Caco-2 (cell line): ENCODE data around the gene PRRG4. TPM values are rescaled to one million over a fixed set of nuclear protein-coding genes. Genes with fewer than 3 reads are reported as not detected.

Source experiments
- BruUV-seq: library from RNA; stranded (reverse); fragments of 400-500 nt; replicated peaks from 2 replicates; lab custom pipeline; 2021; lab: Mats Ljungman, UMichigan
- CTCF ChIA-PET: fragments of 300-600 bp; sonication (Branson Sonifier 250); formaldehyde crosslinking; loops from one replicate; lab custom pipeline; 2022; ENCODE audit warnings: antibody characterized with exemption; lab: Charles Lee
- POLR2A ChIA-PET: fragments of 300-600 bp; sonication (Branson Sonifier 250); formaldehyde crosslinking; loops from one replicate; lab custom pipeline; 2022; ENCODE audit warnings: antibody characterized with exemption; lab: Charles Lee
- DNase-seq, 2 experiments: peaks; one replicate each; pipeline versions ENCODE4 v3.0.0 to v3.0.0-alpha.2; 2020 to 2022
- H3K27me3 ChIP-seq: replicated peaks from 2 replicates; pipeline ENCODE4 v1.6.0; 2011; ENCODE audit warnings: low read length; ENCODE audit not compliant: control insufficient read depth, insufficient read depth
- H3K36me3 ChIP-seq: 2 replicates; pipeline ENCODE4 v1.5.1; 2011; ENCODE audit warnings: low read length; ENCODE audit not compliant: control insufficient read depth, insufficient read depth
- H3K4me1 ChIP-seq: fragments of 250-450 bp; sonication (Bioruptor Pico); 2 replicates; pipeline ENCODE4 v1.5.1; 2020; ENCODE audit warnings: mild to moderate bottlenecking
- H3K4me3 ChIP-seq: 2 replicates; pipeline ENCODE4 v1.5.1; 2011; ENCODE audit warnings: low read depth, mild to moderate bottlenecking, control low read depth, low read length
- H3K9me3 ChIP-seq: fragments of 250-450 bp; sonication (Bioruptor Pico); 2 replicates; pipeline ENCODE4 v1.5.1; 2020; ENCODE audit warnings: mild to moderate bottlenecking, moderate library complexity
- H3K27ac Mint-ChIP-seq: one replicate; pipeline ENCODE4 v1.8.0; 2022; ENCODE audit warnings: mixed read lengths; ENCODE audit not compliant: unreplicated experiment
- H3K27me3 Mint-ChIP-seq: one replicate; pipeline ENCODE4 v1.8.0; 2022; ENCODE audit warnings: mixed read lengths; ENCODE audit not compliant: insufficient read depth, unreplicated experiment
- H3K36me3 Mint-ChIP-seq: one replicate; pipeline ENCODE4 v1.8.0; 2022; ENCODE audit warnings: mild to moderate bottlenecking, mixed read lengths; ENCODE audit not compliant: insufficient read depth, unreplicated experiment
- H3K4me1 Mint-ChIP-seq: one replicate; pipeline ENCODE4 v1.8.0; 2022; ENCODE audit warnings: low read depth, mixed read lengths; ENCODE audit not compliant: unreplicated experiment
- H3K4me3 Mint-ChIP-seq: one replicate; pipeline ENCODE4 v1.8.0; 2022; ENCODE audit warnings: mild to moderate bottlenecking, moderate library complexity, mixed read lengths; ENCODE audit not compliant: unreplicated experiment
- H3K9me3 Mint-ChIP-seq: one replicate; pipeline ENCODE4 v1.8.0; 2022; ENCODE audit warnings: mixed read lengths; ENCODE audit not compliant: unreplicated experiment
- intact Hi-C: fragments of 100-400 bp; cut with micrococcal nuclease; formaldehyde crosslinking; loops from one replicate; pipeline ENCODE4 v1.10.0; 2022; ENCODE audit not compliant: unreplicated experiment
- total RNA-seq: library from RNA; stranded (reverse); gene quantifications from 2 replicates; pipeline ENCODE4 v1.2.3, GENCODE V29; 2022
- TF ChIP-seq, protein P1 (sequence below), 2 experiments: fragments of 200-600 bp in 1 of 2; IDR thresholded peaks; 1 replicate in 1 of 2; 2 replicates in 1 of 2; pipeline versions ENCODE4 v1.5.1 to v1.8.0; 2011 to 2022; ENCODE audit warnings: antibody characterized with exemption in 1 of 2, control low read depth in 1 of 2, inconsistent platforms in 1 of 2, low read depth in 1 of 2, low read length in 1 of 2, mild to moderate bottlenecking in 1 of 2, moderate library complexity in 1 of 2; ENCODE audit not compliant: insufficient read depth in 1 of 2, severe bottlenecking in 1 of 2, unreplicated experiment in 1 of 2

PRRG4 gene
- total RNA-seq, 1 experiment from 2014 or later: 6.9 TPM

GRCh38 chr11:32847511-32847910 lies 17.8 kb downstream of the PRRG4 start:
- CTCF ChIA-PET: no interaction called here
- no peak overlapping the region for H3K4me3 Mint-ChIP-seq
- no peaks in the 10 kb centered on the region for H3K4me1 ChIP-seq
- no TSS peak for BruUV-seq
- no peak overlapping the region for H3K4me3 ChIP-seq
- TF ChIP-seq, protein P1, sequence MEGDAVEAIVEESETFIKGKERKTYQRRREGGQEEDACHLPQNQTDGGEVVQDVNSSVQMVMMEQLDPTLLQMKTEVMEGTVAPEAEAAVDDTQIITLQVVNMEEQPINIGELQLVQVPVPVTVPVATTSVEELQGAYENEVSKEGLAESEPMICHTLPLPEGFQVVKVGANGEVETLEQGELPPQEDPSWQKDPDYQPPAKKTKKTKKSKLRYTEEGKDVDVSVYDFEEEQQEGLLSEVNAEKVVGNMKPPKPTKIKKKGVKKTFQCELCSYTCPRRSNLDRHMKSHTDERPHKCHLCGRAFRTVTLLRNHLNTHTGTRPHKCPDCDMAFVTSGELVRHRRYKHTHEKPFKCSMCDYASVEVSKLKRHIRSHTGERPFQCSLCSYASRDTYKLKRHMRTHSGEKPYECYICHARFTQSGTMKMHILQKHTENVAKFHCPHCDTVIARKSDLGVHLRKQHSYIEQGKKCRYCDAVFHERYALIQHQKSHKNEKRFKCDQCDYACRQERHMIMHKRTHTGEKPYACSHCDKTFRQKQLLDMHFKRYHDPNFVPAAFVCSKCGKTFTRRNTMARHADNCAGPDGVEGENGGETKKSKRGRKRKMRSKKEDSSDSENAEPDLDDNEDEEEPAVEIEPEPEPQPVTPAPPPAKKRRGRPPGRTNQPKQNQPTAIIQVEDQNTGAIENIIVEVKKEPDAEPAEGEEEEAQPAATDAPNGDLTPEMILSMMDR (IDR thresholded peaks at IDR 0.05; ENCODE audit: insufficient read depth in 1 of 2, low read depth in 1 of 2, low read length in 1 of 2, severe bottlenecking in 1 of 2, unreplicated experiment in 1 of 2): no peak
- no peaks in the 10 kb centered on the region for H3K9me3 Mint-ChIP-seq
- no peaks in the 10 kb centered on the region for H3K9me3 ChIP-seq
- no peak for DNase-seq
- no peaks in the 10 kb centered on the region for H3K36me3 ChIP-seq
- no peak overlapping the region for H3K27ac Mint-ChIP-seq
- no peaks in the 10 kb centered on the region for H3K4me1 Mint-ChIP-seq
- H3K27me3 ChIP-seq: no peaks in the 10 kb centered on the region
- peaks cover 16% of the 10 kb centered on the region for H3K36me3 Mint-ChIP-seq
- H3K27me3 Mint-ChIP-seq: no peaks in the 10 kb centered on the region
- intact Hi-C loops: no loop called here
- POLR2A ChIA-PET: no interaction called here

- no peaks in the 10 kb centered on the region for H3K9me3 Mint-ChIP-seq
- no peaks in the 10 kb centered on the region for H3K27me3 Mint-ChIP-seq
- H3K27me3 ChIP-seq: no peaks in the 10 kb centered on the region
- no peaks in the 10 kb centered on the region for H3K36me3 ChIP-seq
- no TSS peak for BruUV-seq
- H3K9me3 ChIP-seq: no peaks in the 10 kb centered on the region
- no peak overlapping the region for H3K27ac Mint-ChIP-seq
- H3K36me3 Mint-ChIP-seq: peaks cover 16% of the 10 kb centered on the region
- TF ChIP-seq, protein P1 (IDR thresholded peaks at IDR 0.05; ENCODE audit: insufficient read depth in 1 of 2, low read depth in 1 of 2, low read length in 1 of 2, severe bottlenecking in 1 of 2, unreplicated experiment in 1 of 2): no peak
- POLR2A ChIA-PET: no interaction called here
- no peak overlapping the region for H3K4me3 ChIP-seq
- no peak for DNase-seq
- no peak overlapping the region for H3K4me3 Mint-ChIP-seq
- intact Hi-C loops: no loop called here
- no peaks in the 10 kb centered on the region for H3K4me1 Mint-ChIP-seq
- no peaks in the 10 kb centered on the region for H3K4me1 ChIP-seq
- CTCF ChIA-PET: no interaction called here
These were observed 20.0 kb downstream of the PRRG4 start for GRCh38 chr11:32849761-32850160.

GRCh38 chr11:32851251-32851650 lies 21.5 kb downstream of the PRRG4 start:
- H3K4me3 Mint-ChIP-seq: no peak overlapping the region
- no peak overlapping the region for H3K27ac Mint-ChIP-seq
- TF ChIP-seq, protein P1 (IDR thresholded peaks at IDR 0.05; ENCODE audit: insufficient read depth in 1 of 2, low read depth in 1 of 2, low read length in 1 of 2, severe bottlenecking in 1 of 2, unreplicated experiment in 1 of 2): no peak
- ChIA-PET CTCF (no interaction called here), POLR2A (no interaction called here)
- Histone ChIP-seq H3K4me1 (no peaks in the 10 kb centered on the region), H3K4me3 (no peak overlapping the region), H3K9me3 (no peaks in the 10 kb centered on the region), H3K27me3 (no peaks in the 10 kb centered on the region), H3K36me3 (no peaks in the 10 kb centered on the region)
- no TSS peak for BruUV-seq
- intact Hi-C loops: no loop called here
- H3K9me3 Mint-ChIP-seq: no peaks in the 10 kb centered on the region
- no peaks in the 10 kb centered on the region for H3K27me3 Mint-ChIP-seq
- DNase-seq: no peak
- no peaks in the 10 kb centered on the region for H3K4me1 Mint-ChIP-seq
- H3K36me3 Mint-ChIP-seq: peaks cover 10% of the 10 kb centered on the region
